K562 (cell line): ENCODE data around the gene TMOD2. TPM values are rescaled to one million over a fixed set of nuclear protein-coding genes. Genes with fewer than 3 reads are reported as not detected.

Source experiments
- BHLHE40 ChIP-seq: IDR thresholded peaks from 2 replicates; pipeline ENCODE4 v1.6.1; 2011; ENCODE audit warnings: low read length, improper control_type of control experiment
- DMBX1 ChIP-seq: fragments of 250-450 bp; sonication (Bioruptor Pico); IDR thresholded peaks from 2 replicates; pipeline ENCODE4 v1.8.0; 2022; ENCODE audit warnings: inconsistent platforms, mild to moderate bottlenecking, moderate library complexity, borderline replicate concordance
- HCFC1 ChIP-seq: IDR thresholded peaks from 2 replicates; pipeline ENCODE4 v1.6.1; 2012; ENCODE audit warnings: low read depth, low read length, improper control_type of control experiment
- JUNB ChIP-seq: fragments of 450-650 bp; formaldehyde crosslinking; conservative IDR thresholded peaks from 2 replicates; pipeline ENCODE4 v1.4.0; 2020; ENCODE audit warnings: mild to moderate bottlenecking
- NCOA4 ChIP-seq: fragments of 450-650 bp; IDR thresholded peaks from 2 replicates; pipeline ENCODE4 v1.6.1; 2018; ENCODE audit warnings: mild to moderate bottlenecking; ENCODE audit not compliant: partially characterized antibody
- NRF1 ChIP-seq, 2 experiments: fragments of 450-650 bp; IDR thresholded peaks in 1 of 2; conservative IDR thresholded peaks in 1 of 2; 2 replicates each; pipeline ENCODE4 v1.6.1; 2014; ENCODE audit warnings: mild to moderate bottlenecking in 2 of 2
- RB1 ChIP-seq: fragments of 450-650 bp; IDR thresholded peaks from 2 replicates; pipeline ENCODE4 v1.6.1; 2017; ENCODE audit warnings: low read depth, mild to moderate bottlenecking
- SIN3B ChIP-seq: fragments of 450-650 bp; IDR thresholded peaks from 2 replicates; pipeline ENCODE4 v1.6.1; 2017; ENCODE audit warnings: low read depth, mild to moderate bottlenecking, moderate library complexity
- SMARCC2 ChIP-seq: fragments of 450-650 bp; IDR thresholded peaks from 2 replicates; pipeline ENCODE4 v1.6.1; 2017; ENCODE audit warnings: antibody characterized with exemption, moderate library complexity, mild to moderate bottlenecking, low read depth
- TRIM24 ChIP-seq, 2 experiments: fragments of 450-650 bp; IDR thresholded peaks; 2 replicates each; pipeline ENCODE4 v1.6.1; 2016
- ZNF282 ChIP-seq: sonication (generic); formaldehyde crosslinking; IDR thresholded peaks from 2 replicates; pipeline ENCODE4 v1.8.1; 2023; ENCODE audit warnings: missing genetic modification reagents
- ZNF589 ChIP-seq: fragments of 200-800 bp; sonication (Bioruptor generic); IDR thresholded peaks from 2 replicates; pipeline ENCODE4 v1.6.1; 2016; ENCODE audit warnings: low read depth, missing genetic modification characterization, missing compliant biosample characterization
- ZNF717 ChIP-seq: fragments of 250-450 bp; sonication (Bioruptor Pico); IDR thresholded peaks from 2 replicates; pipeline ENCODE4 v1.5.0; 2021
- ZNF764 ChIP-seq: fragments of 250-450 bp; sonication (Bioruptor Pico); IDR thresholded peaks from 2 replicates; pipeline ENCODE4 v1.4.0; 2020; ENCODE audit warnings: low read depth, mild to moderate bottlenecking, moderate library complexity
- polyA plus RNA-seq, 8 experiments: library from polyadenylated mRNA; depleted of rRNA in 4 of 8; stranded (reverse) in 5 of 8; unstranded in 3 of 8; fragments of >200 nt; fragmentation: Nextera tagmentation in 2 of 8; fragmentation: Illumina TruSeq in 1 of 8; extraction: Ambion mirVana in 2 of 8; extraction: Trizol in 1 of 8; gene quantifications; 2 replicates each; pipeline versions ENCODE4 v1.2.1 to v1.2.3, GENCODE V29; 2011 to 2014; ENCODE audit warnings: inconsistent platforms in 1 of 8, missing spikeins in 1 of 8
- total RNA-seq, 7 experiments: library from RNA; depleted of rRNA in 6 of 7; stranded (reverse); fragments of >200 nt in 6 of 7; fragmentation: Illumina TruSeq in 2 of 7; extraction: Trizol in 2 of 7; gene quantifications; 2 replicates each; pipeline versions ENCODE4 v1.2.1 to v1.2.3, GENCODE V29; 2011 to 2021; ENCODE audit warnings: low replicate concordance in 1 of 7
- TF ChIP-seq, protein P1 (sequence below): fragments of 250-450 bp; sonication (Bioruptor Pico); IDR thresholded peaks from 2 replicates; pipeline ENCODE4 v1.8.0; 2021; ENCODE audit warnings: moderate library complexity, mild to moderate bottlenecking, inconsistent platforms
- TF ChIP-seq, protein P2 (sequence below), 2 experiments: fragments of 450-650 bp; IDR thresholded peaks; 2 replicates each; pipeline ENCODE4 v1.6.1; 2016
- TF ChIP-seq, protein P3 (sequence below): fragments of 450-650 bp; IDR thresholded peaks from 2 replicates; pipeline ENCODE4 v1.6.1; 2016; ENCODE audit warnings: antibody characterized with exemption
- TF ChIP-seq, protein P4 (sequence below): fragments of 250-450 bp; sonication (Bioruptor Pico); IDR thresholded peaks from 2 replicates; pipeline ENCODE4 v1.4.0; 2020; ENCODE audit warnings: mild to moderate bottlenecking, moderate library complexity, borderline replicate concordance
- TF ChIP-seq, protein P5 (sequence below): sonication (generic); formaldehyde crosslinking; IDR thresholded peaks from 2 replicates; pipeline ENCODE4 v1.8.0; 2022; ENCODE audit warnings: missing genetic modification reagents, mild to moderate bottlenecking, moderate library complexity, borderline replicate concordance
- TF ChIP-seq, protein P6 (sequence below), 2 experiments: fragments of 250-450 bp in 1 of 2; fragments of 450-650 bp in 1 of 2; sonication (Bioruptor Pico) in 1 of 2; IDR thresholded peaks; 2 replicates each; pipeline versions ENCODE4 v1.6.1 to v1.8.0; 2016 to 2021; ENCODE audit warnings: mild to moderate bottlenecking in 2 of 2, moderate library complexity in 2 of 2, missing compliant biosample characterization in 1 of 2, missing genetic modification characterization in 1 of 2

TMOD2 gene
- total and polyA plus RNA-seq, 9 of the 15 experiments (the other 6 are each of a cell fraction or from before 2014, with no cell fraction given) = 0.49 to 3.8 (median 3.0) TPM

DNA sequence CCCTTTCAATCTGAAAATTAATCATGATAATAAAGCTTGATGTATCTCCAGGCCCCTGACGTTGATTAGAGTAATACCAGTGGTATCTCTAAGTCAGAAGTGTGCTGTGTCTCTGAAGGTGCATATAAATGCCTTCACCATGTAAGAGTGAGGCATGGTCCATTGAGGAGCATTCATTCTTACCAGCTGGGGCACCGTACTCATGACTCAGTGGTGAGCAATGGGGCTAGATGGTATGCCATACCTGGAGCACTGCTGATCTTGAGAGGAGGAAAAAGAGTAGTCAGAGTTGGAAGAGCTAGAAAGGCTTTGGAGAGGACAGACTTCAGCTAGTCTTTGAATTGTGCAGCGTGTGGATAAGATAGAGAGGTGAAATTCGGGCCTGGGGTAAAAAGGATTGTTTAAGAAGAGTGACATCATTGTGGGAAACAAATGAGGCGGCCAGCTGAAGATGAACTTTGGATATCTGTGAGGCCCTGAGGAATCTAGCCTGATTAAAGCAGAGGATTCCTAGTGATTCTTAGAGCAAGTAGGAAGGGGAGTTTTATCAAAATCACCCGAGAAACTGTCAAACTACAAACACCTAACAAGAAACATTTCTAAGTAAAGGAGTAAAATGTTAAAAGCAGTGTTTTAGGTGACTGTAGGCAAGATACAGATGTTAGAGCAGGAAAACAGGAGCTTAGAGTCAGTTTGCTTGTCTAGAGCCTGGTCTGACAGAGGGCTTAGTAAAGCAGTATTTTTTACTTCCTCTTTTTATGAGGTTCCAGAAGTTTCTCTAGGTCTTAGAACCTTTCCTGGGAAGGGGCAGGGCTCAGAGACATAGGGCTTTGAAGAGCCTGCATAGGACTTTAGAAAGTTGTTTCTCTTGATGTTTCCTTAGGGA is 91.7 kb downstream of the TMOD2 start (continued):
- no peak for TF ChIP-seq TRIM24 (IDR thresholded peaks at IDR 0.05)
- TF ChIP-seq, protein P1, sequence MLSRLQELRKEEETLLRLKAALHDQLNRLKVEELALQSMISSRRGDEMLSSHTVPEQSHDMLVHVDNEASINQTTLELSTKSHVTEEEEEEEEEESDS (CRISPR knock-in tag) = no peak
- TF ChIP-seq, protein P2, sequence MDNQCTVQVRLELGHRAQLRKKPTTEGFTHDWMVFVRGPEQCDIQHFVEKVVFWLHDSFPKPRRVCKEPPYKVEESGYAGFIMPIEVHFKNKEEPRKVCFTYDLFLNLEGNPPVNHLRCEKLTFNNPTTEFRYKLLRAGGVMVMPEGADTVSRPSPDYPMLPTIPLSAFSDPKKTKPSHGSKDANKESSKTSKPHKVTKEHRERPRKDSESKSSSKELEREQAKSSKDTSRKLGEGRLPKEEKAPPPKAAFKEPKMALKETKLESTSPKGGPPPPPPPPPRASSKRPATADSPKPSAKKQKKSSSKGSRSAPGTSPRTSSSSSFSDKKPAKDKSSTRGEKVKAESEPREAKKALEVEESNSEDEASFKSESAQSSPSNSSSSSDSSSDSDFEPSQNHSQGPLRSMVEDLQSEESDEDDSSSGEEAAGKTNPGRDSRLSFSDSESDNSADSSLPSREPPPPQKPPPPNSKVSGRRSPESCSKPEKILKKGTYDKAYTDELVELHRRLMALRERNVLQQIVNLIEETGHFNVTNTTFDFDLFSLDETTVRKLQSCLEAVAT (IDR thresholded peaks at IDR 0.05) = 0 out of 4 replicates have a peak, but pooled peaks of 1 of the 2 experiments have one; percentile 17
- no peak; the same call in 1 of the 2 replicates for TF ChIP-seq SMARCC2
- peak; percentile 7; the same call in 1 of the 2 replicates for TF ChIP-seq BHLHE40
- no peak for TF ChIP-seq DMBX1 (CRISPR knock-in tag)
- TF ChIP-seq NCOA4 = no peak
- TF ChIP-seq ZNF717 = no peak
- TF ChIP-seq NRF1 (conservative IDR thresholded peaks at IDR 0.05 in 1 of 2, IDR thresholded peaks at IDR 0.05 in 1 of 2) = no peak
- TF ChIP-seq, protein P3, sequence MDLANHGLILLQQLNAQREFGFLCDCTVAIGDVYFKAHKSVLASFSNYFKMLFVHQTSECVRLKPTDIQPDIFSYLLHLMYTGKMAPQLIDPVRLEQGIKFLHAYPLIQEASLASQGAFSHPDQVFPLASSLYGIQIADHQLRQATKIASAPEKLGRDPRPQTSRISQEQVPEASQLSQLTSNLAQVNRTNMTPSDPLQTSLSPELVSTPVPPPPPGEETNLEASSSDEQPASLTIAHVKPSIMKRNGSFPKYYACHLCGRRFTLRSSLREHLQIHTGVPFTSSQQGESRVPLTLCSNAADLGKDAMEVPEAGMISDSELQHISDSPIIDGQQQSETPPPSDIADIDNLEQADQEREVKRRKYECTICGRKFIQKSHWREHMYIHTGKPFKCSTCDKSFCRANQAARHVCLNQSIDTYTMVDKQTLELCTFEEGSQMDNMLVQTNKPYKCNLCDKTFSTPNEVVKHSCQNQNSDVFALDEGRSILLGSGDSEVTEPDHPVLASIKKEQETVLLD = no peak
- TF ChIP-seq ZNF589 (CRISPR knock-in tag) = 0 out of 2 replicates have a peak, but pooled peaks have one; percentile 29
- TF ChIP-seq, protein P4, sequence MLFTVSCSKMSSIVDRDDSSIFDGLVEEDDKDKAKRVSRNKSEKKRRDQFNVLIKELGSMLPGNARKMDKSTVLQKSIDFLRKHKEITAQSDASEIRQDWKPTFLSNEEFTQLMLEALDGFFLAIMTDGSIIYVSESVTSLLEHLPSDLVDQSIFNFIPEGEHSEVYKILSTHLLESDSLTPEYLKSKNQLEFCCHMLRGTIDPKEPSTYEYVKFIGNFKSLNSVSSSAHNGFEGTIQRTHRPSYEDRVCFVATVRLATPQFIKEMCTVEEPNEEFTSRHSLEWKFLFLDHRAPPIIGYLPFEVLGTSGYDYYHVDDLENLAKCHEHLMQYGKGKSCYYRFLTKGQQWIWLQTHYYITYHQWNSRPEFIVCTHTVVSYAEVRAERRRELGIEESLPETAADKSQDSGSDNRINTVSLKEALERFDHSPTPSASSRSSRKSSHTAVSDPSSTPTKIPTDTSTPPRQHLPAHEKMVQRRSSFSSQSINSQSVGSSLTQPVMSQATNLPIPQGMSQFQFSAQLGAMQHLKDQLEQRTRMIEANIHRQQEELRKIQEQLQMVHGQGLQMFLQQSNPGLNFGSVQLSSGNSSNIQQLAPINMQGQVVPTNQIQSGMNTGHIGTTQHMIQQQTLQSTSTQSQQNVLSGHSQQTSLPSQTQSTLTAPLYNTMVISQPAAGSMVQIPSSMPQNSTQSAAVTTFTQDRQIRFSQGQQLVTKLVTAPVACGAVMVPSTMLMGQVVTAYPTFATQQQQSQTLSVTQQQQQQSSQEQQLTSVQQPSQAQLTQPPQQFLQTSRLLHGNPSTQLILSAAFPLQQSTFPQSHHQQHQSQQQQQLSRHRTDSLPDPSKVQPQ (CRISPR knock-in tag) = no peak
- TF ChIP-seq SIN3B = no peak
- no peak for TF ChIP-seq ZNF282 (CRISPR knock-in tag)
- TF ChIP-seq, protein P5, sequence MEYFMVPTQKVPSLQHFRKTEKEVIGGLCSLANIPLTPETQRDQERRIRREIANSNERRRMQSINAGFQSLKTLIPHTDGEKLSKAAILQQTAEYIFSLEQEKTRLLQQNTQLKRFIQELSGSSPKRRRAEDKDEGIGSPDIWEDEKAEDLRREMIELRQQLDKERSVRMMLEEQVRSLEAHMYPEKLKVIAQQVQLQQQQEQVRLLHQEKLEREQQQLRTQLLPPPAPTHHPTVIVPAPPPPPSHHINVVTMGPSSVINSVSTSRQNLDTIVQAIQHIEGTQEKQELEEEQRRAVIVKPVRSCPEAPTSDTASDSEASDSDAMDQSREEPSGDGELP = no peak
- TF ChIP-seq ZNF764 = no peak
- TF ChIP-seq, protein P6, sequence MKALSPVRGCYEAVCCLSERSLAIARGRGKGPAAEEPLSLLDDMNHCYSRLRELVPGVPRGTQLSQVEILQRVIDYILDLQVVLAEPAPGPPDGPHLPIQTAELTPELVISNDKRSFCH (CRISPR knock-in tag; IDR thresholded peaks at IDR 0.05) = no peak
- TF ChIP-seq, protein P6 (tag; IDR thresholded peaks at IDR 0.05) = no peak
- 0 out of 2 replicates have a peak, but pooled peaks have one; percentile 14 for TF ChIP-seq JUNB (CRISPR knock-in tag)
- TF ChIP-seq RB1 = no peak
- no peak for TF ChIP-seq HCFC1
